Suprapubic skin (tissue), 3 donors: ENCODE results near the gene DSCAML1.

Experiments used
- CTCF ChIP-seq, 2 donors: fragments of 200-600 bp in 1 of 2; fragments of 450-650 bp in 1 of 2; sonication (generic) in 1 of 2; IDR thresholded peaks; one replicate each; pipeline ENCODE4 v1.5.1; 2016 to 2019; ENCODE audit warnings: antibody characterized with exemption in 2 of 2, mild to moderate bottlenecking in 1 of 2, moderate library complexity in 1 of 2
- EP300 ChIP-seq: sonication (generic); formaldehyde crosslinking; IDR thresholded peaks from one replicate; pipeline ENCODE4 v1.6.1; 2017; ENCODE audit warnings: antibody characterized with exemption
- POLR2A ChIP-seq, 2 donors: fragments of 450-650 bp; IDR thresholded peaks; one replicate each; pipeline ENCODE4 v1.6.1; 2017; ENCODE audit warnings: antibody characterized with exemption in 2 of 2, mild to moderate bottlenecking in 2 of 2, moderate library complexity in 2 of 2

GRCh38 chr11:117678658-117679406, 118.2 kb downstream of the DSCAML1 start:
- TF ChIP-seq CTCF (IDR thresholded peaks at IDR 0.05) (no peak), POLR2A (IDR thresholded peaks at IDR 0.05) (no peak), EP300 (no peak)
